Measurements from ENCODE around the gene TMEM164.

Gene TMEM164

GRCh38 chrX:110041980-110042379 is 39.1 kb downstream of the TMEM164 start:
- no peak for DNase-seq (ENCODE audit: low read depth)
- TF ChIP-seq CTCF (conservative IDR thresholded peaks at IDR 0.05; ENCODE audit: low read length), result no peak

GRCh38 chrX:110042496-110042895 is 39.6 kb downstream of the TMEM164 start:
- TF ChIP-seq CTCF (conservative IDR thresholded peaks at IDR 0.05; ENCODE audit: low read length), result no peak
- H3K4me3 ChIP-seq (ENCODE audit: low read length), result no peak overlapping the region
- no peak for DNase-seq (ENCODE audit: low read depth)

More at GRCh38 chrX:110041980-110042379, 39.1 kb downstream of the TMEM164 start:
- no peak overlapping the region for H3K4me3 ChIP-seq (ENCODE audit: low read length)

GRCh38 chrX:110043506-110043905 is 40.6 kb downstream of the TMEM164 start:
- no peak for TF ChIP-seq CTCF (conservative IDR thresholded peaks at IDR 0.05; ENCODE audit: low read length)
- no peak overlapping the region for H3K4me3 ChIP-seq (ENCODE audit: low read length)
- DNase-seq (ENCODE audit: low read depth), result no peak

- DNase-seq (ENCODE audit: low read depth), result no peak
- no peak overlapping the region for H3K4me3 ChIP-seq (ENCODE audit: low read length)
- TF ChIP-seq CTCF (conservative IDR thresholded peaks at IDR 0.05; ENCODE audit: low read length), result no peak
These were observed 41.7 kb downstream of the TMEM164 start for GRCh38 chrX:110044346-110045249.

- H3K4me3 ChIP-seq (ENCODE audit: low read length), result no peak overlapping the region
- no peak for TF ChIP-seq CTCF (conservative IDR thresholded peaks at IDR 0.05; ENCODE audit: low read length)
- DNase-seq (ENCODE audit: low read depth), result no peak
These were observed 42.5 kb downstream of the TMEM164 start for GRCh38 chrX:110045421-110045820.

- H3K4me3 ChIP-seq (ENCODE audit: low read length), result no peak overlapping the region
- no peak for TF ChIP-seq CTCF (conservative IDR thresholded peaks at IDR 0.05; ENCODE audit: low read length)
- DNase-seq (ENCODE audit: low read depth), result no peak
These were observed 43.1 kb downstream of the TMEM164 start for GRCh38 chrX:110046001-110046400.

GRCh38 chrX:110046971-110047370 is 44.1 kb downstream of the TMEM164 start:
- DNase-seq (ENCODE audit: low read depth), result no peak
- no peak overlapping the region for H3K4me3 ChIP-seq (ENCODE audit: low read length)
- TF ChIP-seq CTCF (conservative IDR thresholded peaks at IDR 0.05; ENCODE audit: low read length), result no peak

All from AG10803 (cell line).